ENCODE data around the gene MARF1. TPM values are rescaled to one million over a fixed set of nuclear protein-coding genes. Genes with fewer than 3 reads are reported as not detected.
"Not testable (repeated sequence)": the region's sequence is repeated elsewhere in the genome, so short reads cannot be mapped to it uniquely, and the experiment has no call there.

The MARF1 gene
- total RNA-seq, 1 donor from 2014 or later = 70.5 TPM

GRCh38 chr16:15653227-15653626, 10.3 kb upstream of the MARF1 start:
- peak; percentile 29 for DNase-seq
- no peaks in the 10 kb centered on the region for H3K4me1 Mint-ChIP-seq (ENCODE audit: low read depth, unreplicated experiment)
- no peak for TF ChIP-seq CTCF (IDR thresholded peaks at IDR 0.05; ENCODE audit: partially characterized antibody, unreplicated experiment)
- H3K4me3 Mint-ChIP-seq (ENCODE audit: unreplicated experiment) = no peak overlapping the region
- H3K36me3 Mint-ChIP-seq (ENCODE audit: unreplicated experiment) = no peaks in the 10 kb centered on the region
- peaks cover 4% of the 10 kb centered on the region for H3K9me3 Mint-ChIP-seq (ENCODE audit: unreplicated experiment)
- no peak overlapping the region for H3K27ac Mint-ChIP-seq (ENCODE audit: unreplicated experiment)
- H3K27me3 Mint-ChIP-seq (ENCODE audit: unreplicated experiment) = peaks cover 5% of the 10 kb centered on the region

GRCh38 chr16:15652293-15653001, 9.5 kb upstream of the MARF1 start:
- Mint-ChIP-seq H3K27ac (ENCODE audit: unreplicated experiment) (no peak overlapping the region), H3K9me3 (ENCODE audit: unreplicated experiment) (peaks cover 4% of the 10 kb centered on the region), H3K4me3 (ENCODE audit: unreplicated experiment) (no peak overlapping the region), H3K27me3 (ENCODE audit: unreplicated experiment) (peaks cover 5% of the 10 kb centered on the region), H3K36me3 (ENCODE audit: unreplicated experiment) (no peaks in the 10 kb centered on the region), H3K4me1 (ENCODE audit: low read depth, unreplicated experiment) (no peaks in the 10 kb centered on the region)
- TF ChIP-seq CTCF (IDR thresholded peaks at IDR 0.05; ENCODE audit: partially characterized antibody, unreplicated experiment) = no peak
- DNase-seq = no peak

- peaks cover 5% of the 10 kb centered on the region for H3K27me3 Mint-ChIP-seq (ENCODE audit: unreplicated experiment)
- no peak for TF ChIP-seq CTCF (IDR thresholded peaks at IDR 0.05; ENCODE audit: partially characterized antibody, unreplicated experiment)
- no peaks in the 10 kb centered on the region for H3K4me1 Mint-ChIP-seq (ENCODE audit: low read depth, unreplicated experiment)
- peak overlapping the region; percentile 62 for H3K27ac Mint-ChIP-seq (ENCODE audit: unreplicated experiment)
- H3K9me3 Mint-ChIP-seq (ENCODE audit: unreplicated experiment) = peaks cover 2% of the 10 kb centered on the region
- peak overlapping the region; percentile 99 for H3K4me3 Mint-ChIP-seq (ENCODE audit: unreplicated experiment)
- no peaks in the 10 kb centered on the region for H3K36me3 Mint-ChIP-seq (ENCODE audit: unreplicated experiment)
- no peak for DNase-seq
Measured at GRCh38 chr16:15650698-15651171, 7.8 kb upstream of the MARF1 start.

- peak within 1 kb of the TSS; percentile 99 for H3K4me3 Mint-ChIP-seq (ENCODE audit: unreplicated experiment)
- peak; percentile 93 for DNase-seq
- TF ChIP-seq CTCF (IDR thresholded peaks at IDR 0.05; ENCODE audit: partially characterized antibody, unreplicated experiment) = no peak
- no peaks in the 10 kb centered on the region for H3K36me3 Mint-ChIP-seq (ENCODE audit: unreplicated experiment)
- H3K4me1 Mint-ChIP-seq (ENCODE audit: low read depth, unreplicated experiment) = no peaks in the 10 kb centered on the region
- H3K9me3 Mint-ChIP-seq (ENCODE audit: unreplicated experiment) = peaks cover 2% of the 10 kb centered on the region
- peak within 1 kb of the TSS; percentile 62 for H3K27ac Mint-ChIP-seq (ENCODE audit: unreplicated experiment)
- H3K27me3 Mint-ChIP-seq (ENCODE audit: unreplicated experiment) = peaks cover 5% of the 10 kb centered on the region
Measured at GRCh38 chr16:15650019-15650697, 7.2 kb upstream of the MARF1 start, which contains the start of gene NDE1. Gene NDE1, plus strand, starts transcription at chr16:15650245. Its CDS starts 14,534 bp downstream, at chr16:15664779.

- peaks cover 2% of the 10 kb centered on the region for H3K9me3 Mint-ChIP-seq (ENCODE audit: unreplicated experiment)
- TF ChIP-seq CTCF (IDR thresholded peaks at IDR 0.05; ENCODE audit: partially characterized antibody, unreplicated experiment) = no peak
- peaks cover 5% of the 10 kb centered on the region for H3K27me3 Mint-ChIP-seq (ENCODE audit: unreplicated experiment)
- H3K4me1 Mint-ChIP-seq (ENCODE audit: low read depth, unreplicated experiment) = no peaks in the 10 kb centered on the region
- no peak for DNase-seq
- peak overlapping the region; percentile 89 for H3K4me3 Mint-ChIP-seq (ENCODE audit: unreplicated experiment)
- no peak overlapping the region for H3K27ac Mint-ChIP-seq (ENCODE audit: unreplicated experiment)
- H3K36me3 Mint-ChIP-seq (ENCODE audit: unreplicated experiment) = no peaks in the 10 kb centered on the region
Measured at GRCh38 chr16:15649727-15650018, 6.7 kb upstream of the MARF1 start.

GRCh38 chr16:15649311-15649710, 6.4 kb upstream of the MARF1 start:
- peak overlapping the region; percentile 89 for H3K4me3 Mint-ChIP-seq (ENCODE audit: unreplicated experiment)
- H3K36me3 Mint-ChIP-seq (ENCODE audit: unreplicated experiment); H3K9me3 Mint-ChIP-seq (ENCODE audit: unreplicated experiment); H3K4me1 Mint-ChIP-seq (ENCODE audit: low read depth, unreplicated experiment); DNase-seq; H3K27me3 Mint-ChIP-seq (ENCODE audit: unreplicated experiment); H3K27ac Mint-ChIP-seq (ENCODE audit: unreplicated experiment): not testable (repeated sequence)
